Measurements from ENCODE around the gene DPM2.

Gene DPM2

DNA sequence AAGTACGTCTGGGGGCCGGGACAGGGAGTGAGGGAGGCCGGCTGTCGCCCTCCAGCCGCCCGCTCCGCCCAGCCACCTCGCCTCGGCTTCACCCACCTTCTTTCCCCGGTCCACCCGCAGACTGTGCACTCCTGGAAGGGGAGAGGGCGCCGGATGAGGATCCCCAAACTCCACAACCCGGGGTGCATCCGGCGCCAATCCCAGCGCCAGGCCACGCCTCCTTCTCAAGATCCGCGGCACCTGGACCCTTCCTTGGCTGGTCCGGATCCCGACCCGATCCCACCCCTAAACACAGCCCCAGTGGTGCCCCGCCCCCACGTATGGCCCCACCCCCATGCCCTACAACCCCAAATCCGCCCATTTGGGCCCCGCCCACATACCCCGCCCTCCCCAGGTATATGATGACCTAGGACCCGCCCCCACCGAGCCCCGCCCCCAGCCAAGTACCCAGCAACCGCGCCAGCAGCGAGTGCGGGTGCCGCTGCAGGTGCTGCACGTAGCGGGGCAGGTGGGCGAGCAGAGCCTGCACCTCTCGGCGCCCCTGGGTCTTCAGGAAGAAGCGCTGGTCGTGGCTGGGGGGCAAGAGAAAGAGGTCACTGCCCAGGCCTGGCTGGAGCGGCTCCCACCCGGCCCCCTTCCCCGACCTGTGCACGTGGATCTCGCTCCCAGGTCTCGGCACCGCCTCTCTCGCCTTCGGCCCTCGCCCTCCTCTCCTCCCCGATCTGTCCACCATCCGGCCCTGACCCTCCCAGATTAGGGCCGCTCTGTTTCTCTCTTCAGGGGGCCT is 10.3 kb downstream of the DPM2 start:
- DNase-seq (ENCODE audit: low read depth), result no peak
- H3K4me3 ChIP-seq (ENCODE audit: low read length), result peak overlapping the region; percentile 50
- TF ChIP-seq, protein P1, sequence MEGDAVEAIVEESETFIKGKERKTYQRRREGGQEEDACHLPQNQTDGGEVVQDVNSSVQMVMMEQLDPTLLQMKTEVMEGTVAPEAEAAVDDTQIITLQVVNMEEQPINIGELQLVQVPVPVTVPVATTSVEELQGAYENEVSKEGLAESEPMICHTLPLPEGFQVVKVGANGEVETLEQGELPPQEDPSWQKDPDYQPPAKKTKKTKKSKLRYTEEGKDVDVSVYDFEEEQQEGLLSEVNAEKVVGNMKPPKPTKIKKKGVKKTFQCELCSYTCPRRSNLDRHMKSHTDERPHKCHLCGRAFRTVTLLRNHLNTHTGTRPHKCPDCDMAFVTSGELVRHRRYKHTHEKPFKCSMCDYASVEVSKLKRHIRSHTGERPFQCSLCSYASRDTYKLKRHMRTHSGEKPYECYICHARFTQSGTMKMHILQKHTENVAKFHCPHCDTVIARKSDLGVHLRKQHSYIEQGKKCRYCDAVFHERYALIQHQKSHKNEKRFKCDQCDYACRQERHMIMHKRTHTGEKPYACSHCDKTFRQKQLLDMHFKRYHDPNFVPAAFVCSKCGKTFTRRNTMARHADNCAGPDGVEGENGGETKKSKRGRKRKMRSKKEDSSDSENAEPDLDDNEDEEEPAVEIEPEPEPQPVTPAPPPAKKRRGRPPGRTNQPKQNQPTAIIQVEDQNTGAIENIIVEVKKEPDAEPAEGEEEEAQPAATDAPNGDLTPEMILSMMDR (conservative IDR thresholded peaks at IDR 0.05; ENCODE audit: low read depth, low read length), result no peak

DNA sequence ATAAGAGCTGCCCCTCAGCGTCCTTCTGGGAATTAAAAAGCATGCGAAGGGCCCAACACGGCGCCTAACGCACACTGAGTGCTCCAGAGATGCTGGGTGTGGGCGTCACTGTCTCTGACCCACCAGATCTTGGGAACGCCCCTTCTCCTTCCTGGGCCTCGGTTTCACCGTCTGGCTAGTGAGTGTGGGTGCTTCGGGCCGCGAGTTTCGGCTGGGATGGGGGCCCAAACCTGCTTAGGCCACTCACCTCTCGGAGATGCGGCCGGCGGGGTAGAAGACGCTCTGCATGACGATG is 10.8 kb downstream of the DPM2 start:
- peak overlapping the region; percentile 50 for H3K4me3 ChIP-seq (ENCODE audit: low read length)
- TF ChIP-seq, protein P1 (conservative IDR thresholded peaks at IDR 0.05; ENCODE audit: low read depth, low read length), result no peak
- no peak for DNase-seq (ENCODE audit: low read depth)

DNA sequence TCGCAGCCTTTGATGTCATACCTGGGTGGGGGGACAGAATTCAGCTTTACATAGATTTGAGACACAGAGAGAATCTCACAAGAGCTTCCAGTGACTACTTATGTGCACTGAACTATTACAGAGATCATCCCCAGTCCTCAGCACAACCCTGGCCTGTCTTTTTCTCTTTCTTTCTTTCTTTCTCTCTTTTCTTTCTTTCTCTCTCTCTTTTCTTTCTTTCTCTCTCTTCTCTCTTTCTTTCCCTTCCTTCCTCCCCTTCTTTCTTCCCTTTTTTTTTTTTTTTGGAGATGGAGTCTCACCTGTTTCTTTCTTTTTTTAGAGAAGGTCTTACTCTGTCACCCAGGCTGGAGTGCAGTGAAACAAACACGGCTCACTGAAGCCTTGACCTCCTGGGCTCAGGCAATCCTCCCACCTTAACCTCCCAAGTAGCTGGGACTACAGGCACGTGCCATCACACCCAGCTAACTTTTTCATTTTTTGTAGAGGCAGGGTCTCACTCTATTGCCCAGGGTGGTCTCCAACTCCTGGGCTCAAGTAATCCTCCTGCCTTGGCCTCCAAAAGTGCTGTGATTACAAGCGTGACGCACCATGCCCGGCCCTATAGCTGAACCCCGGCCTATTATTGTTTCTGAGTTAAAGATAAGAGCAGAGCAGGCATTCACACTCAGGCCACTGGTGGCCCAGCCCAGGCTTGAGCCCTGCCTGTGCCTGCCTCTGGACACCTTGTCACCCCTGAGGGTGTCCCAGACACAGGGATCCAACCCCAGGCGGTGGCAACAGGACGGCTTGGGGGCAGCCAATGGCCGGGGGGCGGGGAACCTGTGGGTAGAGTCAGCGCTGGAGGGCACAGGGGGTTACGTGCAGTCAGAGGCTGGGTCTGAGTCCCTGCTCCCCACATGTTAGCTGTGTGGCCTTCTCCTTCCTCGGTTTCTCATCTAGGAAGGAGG is 11.4 kb downstream of the DPM2 start:
- H3K4me3 ChIP-seq (ENCODE audit: low read length), result peak overlapping the region; percentile 50
- TF ChIP-seq, protein P1 (conservative IDR thresholded peaks at IDR 0.05; ENCODE audit: low read depth, low read length), result no peak
- DNase-seq (ENCODE audit: low read depth), result no peak

GRCh38 chr9:127924736-127925444 is 12.8 kb downstream of the DPM2 start:
- no peak overlapping the region for H3K4me3 ChIP-seq (ENCODE audit: low read length)
- no peak for DNase-seq (ENCODE audit: low read depth)
- TF ChIP-seq, protein P1 (conservative IDR thresholded peaks at IDR 0.05; ENCODE audit: low read depth, low read length), result no peak

DNA sequence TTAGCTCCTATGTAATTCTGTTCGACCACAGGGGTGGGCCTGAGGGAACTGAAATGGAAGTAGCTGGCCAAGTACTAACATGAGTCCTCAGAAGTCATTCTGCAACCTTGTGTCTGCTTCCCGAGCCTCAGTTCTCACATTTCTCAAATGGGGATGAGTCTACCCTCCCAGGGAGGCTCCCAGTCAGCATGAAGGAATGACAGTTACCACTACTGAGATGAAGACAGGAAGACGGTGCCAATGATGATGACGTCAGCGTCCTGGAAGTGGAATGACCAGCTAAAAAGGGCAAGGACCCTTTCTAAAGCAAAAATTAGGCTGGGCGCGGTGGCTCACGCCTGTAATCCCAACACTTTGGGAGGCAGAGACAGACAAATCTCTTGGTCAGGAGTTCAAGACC is 13.9 kb downstream of the DPM2 start:
- TF ChIP-seq, protein P1 (conservative IDR thresholded peaks at IDR 0.05; ENCODE audit: low read depth, low read length), result no peak
- DNase-seq (ENCODE audit: low read depth), result no peak
- H3K4me3 ChIP-seq (ENCODE audit: low read length), result no peak overlapping the region

DNA sequence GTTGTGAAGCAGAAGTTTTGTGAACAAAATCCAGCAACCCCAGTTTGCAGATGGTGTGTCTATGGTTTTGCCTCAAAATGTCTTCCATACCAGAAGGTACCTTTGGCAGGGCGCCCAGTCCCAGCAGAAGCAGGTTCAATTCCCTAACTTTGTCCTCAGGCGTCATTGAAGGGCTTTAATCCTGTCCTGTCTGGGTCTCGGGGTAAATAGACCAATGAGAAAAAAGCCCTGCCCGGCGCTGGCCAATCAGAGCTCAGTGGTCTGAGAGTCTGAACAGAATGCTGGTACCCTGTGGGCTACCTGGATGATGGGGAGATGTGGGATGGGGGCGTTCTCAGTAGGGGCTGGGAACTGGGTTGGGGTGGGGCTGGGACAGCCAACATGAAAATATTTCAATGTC is 14.6 kb downstream of the DPM2 start:
- DNase-seq (ENCODE audit: low read depth), result no peak
- TF ChIP-seq, protein P1 (conservative IDR thresholded peaks at IDR 0.05; ENCODE audit: low read depth, low read length), result no peak
- no peak overlapping the region for H3K4me3 ChIP-seq (ENCODE audit: low read length)

All from retinal pigment epithelial cell (primary cell).